HG03196 (cell line): ENCODE results near the gene LILRB4.
"Not testable (repeated sequence)": the region's sequence is repeated elsewhere in the genome, so short reads cannot be mapped to it uniquely, and the experiment has no call there.

ENCODE experiments used
- ATAC-seq: cut with Tn5 transposase; IDR thresholded peaks from one replicate; pipeline ENCODE4 v1.9.1; 2021; ENCODE audit not compliant: unreplicated experiment

Gene LILRB4

GRCh38 chr19:54691582-54692297 is 29.0 kb downstream of the LILRB4 start:
- ATAC-seq = no peak

- no peak for ATAC-seq
Measured at GRCh38 chr19:54692298-54692615, 29.5 kb downstream of the LILRB4 start.

GRCh38 chr19:54694648-54695047 is 31.9 kb downstream of the LILRB4 start:
- no peak for ATAC-seq

- ATAC-seq = no peak
Measured at GRCh38 chr19:54696117-54696548, 33.3 kb downstream of the LILRB4 start.

- no peak for ATAC-seq
Measured at GRCh38 chr19:54696766-54697165, 34.0 kb downstream of the LILRB4 start.

GRCh38 chr19:54697716-54698115 is 34.9 kb downstream of the LILRB4 start:
- not testable (repeated sequence) for ATAC-seq

GRCh38 chr19:54704928-54705327 is 42.1 kb downstream of the LILRB4 start:
- no peak for ATAC-seq

GRCh38 chr19:54707962-54708361 is 45.2 kb downstream of the LILRB4 start:
- ATAC-seq = no peak

- no peak for ATAC-seq
Measured at GRCh38 chr19:54708781-54709180, 46.0 kb downstream of the LILRB4 start.

- ATAC-seq = no peak
Measured at GRCh38 chr19:54709212-54709948, 46.6 kb downstream of the LILRB4 start.

GRCh38 chr19:54709956-54710355 is 47.2 kb downstream of the LILRB4 start:
- not testable (repeated sequence) for ATAC-seq
